Measurements from ENCODE around the gene HM13. TPM values are rescaled to one million over a fixed set of nuclear protein-coding genes. Genes with fewer than 3 reads are reported as not detected.

HM13 gene
- polyA plus RNA-seq, 1 donor (not counting 4 experiments of a cell fraction or from before 2014, with no cell fraction given), result 127 TPM

DNA sequence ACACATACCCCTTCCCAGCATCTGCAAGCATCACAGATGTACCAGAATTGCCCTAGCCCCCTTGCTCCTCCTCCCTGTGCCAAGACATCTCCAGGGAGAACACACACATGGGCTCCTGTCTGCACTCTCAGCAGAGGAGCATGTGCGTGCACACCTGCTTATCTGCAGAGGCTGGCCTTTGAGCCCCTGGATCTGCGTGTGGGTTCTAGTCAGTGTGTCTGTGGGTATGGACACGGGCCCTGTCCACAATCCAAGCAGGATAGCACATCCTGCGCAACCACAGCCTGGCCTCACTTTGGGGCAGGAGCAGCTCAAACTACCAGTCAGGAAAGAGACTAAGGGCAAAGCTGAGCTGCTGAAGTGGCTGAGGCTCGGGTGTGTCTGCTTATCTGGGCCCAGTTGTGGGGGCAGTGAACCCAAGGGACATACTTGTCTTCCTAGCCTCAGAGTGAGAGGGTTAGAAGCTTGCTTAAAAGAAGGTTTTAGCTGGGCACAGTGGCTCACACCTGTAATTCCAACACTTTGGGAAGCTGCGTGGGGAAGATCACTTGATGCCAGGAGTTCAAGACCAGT is 41.0 kb downstream of the HM13 start:
- DNase-seq (ENCODE audit: low read depth, low spot score), result no peak
- TF ChIP-seq, protein P1, sequence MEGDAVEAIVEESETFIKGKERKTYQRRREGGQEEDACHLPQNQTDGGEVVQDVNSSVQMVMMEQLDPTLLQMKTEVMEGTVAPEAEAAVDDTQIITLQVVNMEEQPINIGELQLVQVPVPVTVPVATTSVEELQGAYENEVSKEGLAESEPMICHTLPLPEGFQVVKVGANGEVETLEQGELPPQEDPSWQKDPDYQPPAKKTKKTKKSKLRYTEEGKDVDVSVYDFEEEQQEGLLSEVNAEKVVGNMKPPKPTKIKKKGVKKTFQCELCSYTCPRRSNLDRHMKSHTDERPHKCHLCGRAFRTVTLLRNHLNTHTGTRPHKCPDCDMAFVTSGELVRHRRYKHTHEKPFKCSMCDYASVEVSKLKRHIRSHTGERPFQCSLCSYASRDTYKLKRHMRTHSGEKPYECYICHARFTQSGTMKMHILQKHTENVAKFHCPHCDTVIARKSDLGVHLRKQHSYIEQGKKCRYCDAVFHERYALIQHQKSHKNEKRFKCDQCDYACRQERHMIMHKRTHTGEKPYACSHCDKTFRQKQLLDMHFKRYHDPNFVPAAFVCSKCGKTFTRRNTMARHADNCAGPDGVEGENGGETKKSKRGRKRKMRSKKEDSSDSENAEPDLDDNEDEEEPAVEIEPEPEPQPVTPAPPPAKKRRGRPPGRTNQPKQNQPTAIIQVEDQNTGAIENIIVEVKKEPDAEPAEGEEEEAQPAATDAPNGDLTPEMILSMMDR (optimal IDR thresholded peaks at IDR 0.05 in 1 of 3, IDR thresholded peaks at IDR 0.05 in 1 of 3, conservative IDR thresholded peaks at IDR 0.05 in 1 of 3; ENCODE audit: extremely low read depth in 1 of 3, insufficient read depth in 2 of 3, low read length in 3 of 3), result no peak
- TF ChIP-seq EZH2 (IDR thresholded peaks at IDR 0.05; ENCODE audit: low read length), result no peak
- no peak overlapping the region for H3K4me3 ChIP-seq (ENCODE audit: control insufficient read depth in 2 of 3, extremely low read depth in 1 of 3, insufficient read depth in 2 of 3, low read depth in 1 of 3, low read length in 3 of 3)
- H3K36me3 ChIP-seq (ENCODE audit: control insufficient read depth in 2 of 2, extremely low read depth in 1 of 2, insufficient read depth in 2 of 2, low read length in 2 of 2), result peaks cover 31 to 41% of the 10 kb centered on the region in 2 experiments
- peaks cover 3% of the 10 kb centered on the region for H4K20me1 ChIP-seq (ENCODE audit: control insufficient read depth, extremely low read depth, insufficient read depth, low read length)
- dilution Hi-C loops (cut with MboI; ENCODE audit: extremely low pct_ligation_motif_present, low sequenced_read_pairs), result no loop called here
- H2AFZ ChIP-seq (ENCODE audit: control insufficient read depth, low read length), result no peak overlapping the region
- no peak for FAIRE-seq
- no peaks in the 10 kb centered on the region for H3K27me3 ChIP-seq (ENCODE audit: control insufficient read depth, extremely low read depth, insufficient read depth, low read length)
- H3K9ac ChIP-seq (ENCODE audit: control insufficient read depth, extremely low read depth, insufficient read depth, low read length), result no peak overlapping the region
- H3K9me1 ChIP-seq (ENCODE audit: control insufficient read depth, extremely low read depth, insufficient read depth, low read length), result no peaks in the 10 kb centered on the region
- no peaks in the 10 kb centered on the region for H3K79me2 ChIP-seq (ENCODE audit: control insufficient read depth, insufficient read depth, low read length)
- no peaks in the 10 kb centered on the region for H3K9me3 ChIP-seq (ENCODE audit: control insufficient read depth, low read depth, low read length)
- peaks cover 7% of the 10 kb centered on the region for H3K4me1 ChIP-seq (ENCODE audit: control insufficient read depth, extremely low read depth, insufficient read depth, low read length)
- no peak overlapping the region for H3K4me2 ChIP-seq (ENCODE audit: control insufficient read depth, extremely low read depth, insufficient read depth, low read depth, low read length)
- H3K27ac ChIP-seq (ENCODE audit: control insufficient read depth, insufficient read depth, low read length), result no peak overlapping the region

DNA sequence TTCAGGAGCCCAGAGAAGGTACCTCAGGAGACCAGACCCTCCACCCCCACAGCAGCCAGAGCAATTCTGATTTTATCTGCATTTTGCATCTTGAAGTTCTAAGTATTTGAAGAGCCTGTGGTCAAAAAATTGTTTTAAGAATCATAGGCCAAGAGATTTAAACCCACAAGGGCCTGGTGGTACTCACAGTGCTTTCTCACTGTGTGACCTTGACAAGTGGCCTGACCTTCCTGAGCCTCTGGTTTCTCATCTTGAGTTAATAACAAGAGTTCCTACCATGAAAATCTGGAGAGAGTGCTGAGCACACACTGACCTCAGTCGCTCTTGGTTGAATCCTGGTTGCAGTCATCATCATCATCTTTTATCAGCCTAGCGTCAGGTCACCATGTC is 45.5 kb downstream of the HM13 start:
- TF ChIP-seq, protein P1 (optimal IDR thresholded peaks at IDR 0.05 in 1 of 3, IDR thresholded peaks at IDR 0.05 in 1 of 3, conservative IDR thresholded peaks at IDR 0.05 in 1 of 3; ENCODE audit: extremely low read depth in 1 of 3, insufficient read depth in 2 of 3, low read length in 3 of 3), result no peak
- TF ChIP-seq EZH2 (IDR thresholded peaks at IDR 0.05; ENCODE audit: low read length), result no peak
- Histone ChIP-seq H3K4me2 (ENCODE audit: control insufficient read depth, extremely low read depth, insufficient read depth, low read depth, low read length) (no peak overlapping the region), H3K79me2 (ENCODE audit: control insufficient read depth, insufficient read depth, low read length) (no peaks in the 10 kb centered on the region), H3K27me3 (ENCODE audit: control insufficient read depth, extremely low read depth, insufficient read depth, low read length) (no peaks in the 10 kb centered on the region), H2AFZ (ENCODE audit: control insufficient read depth, low read length) (no peak overlapping the region), H3K9ac (ENCODE audit: control insufficient read depth, extremely low read depth, insufficient read depth, low read length) (peak overlapping the region; percentile 70), H4K20me1 (ENCODE audit: control insufficient read depth, extremely low read depth, insufficient read depth, low read length) (peaks cover 3% of the 10 kb centered on the region), H3K4me3 (ENCODE audit: control insufficient read depth in 2 of 3, extremely low read depth in 1 of 3, insufficient read depth in 2 of 3, low read depth in 1 of 3, low read length in 3 of 3) (no peak overlapping the region), H3K36me3 (ENCODE audit: control insufficient read depth in 2 of 2, extremely low read depth in 1 of 2, insufficient read depth in 2 of 2, low read length in 2 of 2) (peaks cover 22 to 34% of the 10 kb centered on the region in 2 experiments), H3K27ac (ENCODE audit: control insufficient read depth, insufficient read depth, low read length) (peak overlapping the region; percentile 97), H3K9me3 (ENCODE audit: control insufficient read depth, low read depth, low read length) (no peaks in the 10 kb centered on the region), H3K4me1 (ENCODE audit: control insufficient read depth, extremely low read depth, insufficient read depth, low read length) (peaks cover 39% of the 10 kb centered on the region), H3K9me1 (ENCODE audit: control insufficient read depth, extremely low read depth, insufficient read depth, low read length) (no peaks in the 10 kb centered on the region)
- no peak for FAIRE-seq
- no peak for DNase-seq (ENCODE audit: low read depth, low spot score)
- dilution Hi-C loops (cut with MboI; ENCODE audit: extremely low pct_ligation_motif_present, low sequenced_read_pairs), result no loop called here
